GM13977 (cell line): ENCODE data around the gene CLIC1.

Source experiments
- DNase-seq: peaks from one replicate; pipeline ENCODE4 v3.0.0; 2012; ENCODE audit warnings: low spot score
- CTCF ChIP-seq: IDR thresholded peaks from 2 replicates; pipeline ENCODE4 v1.5.1; 2012; ENCODE audit warnings: mild to moderate bottlenecking, control low read depth; ENCODE audit not compliant: insufficient read depth; ENCODE audit errors: extremely low read depth, missing control alignments
- in situ Hi-C: fragments of 300-500 bp; cut with MboI; formaldehyde crosslinking; loops from one replicate; pipeline ENCODE4 v1.12.0; 2022; ENCODE audit warnings: low sequenced_read_pairs, low pct_unique_long_range_greater_than_20kb, mixed read lengths, inconsistent platforms; ENCODE audit not compliant: unreplicated experiment

Gene CLIC1

GRCh38 chr6:31717499-31718222 is 18.7 kb downstream of the CLIC1 start:
- no peak for TF ChIP-seq CTCF
- in situ Hi-C loops, result no loop called here
- DNase-seq, result no peak

- TF ChIP-seq CTCF, result no peak
- no peak for DNase-seq
- in situ Hi-C loops, result no loop called here
These were observed 21.0 kb downstream of the CLIC1 start, which contains the start of gene LY6G6D for GRCh38 chr6:31715022-31715958. Gene LY6G6D, plus strand, starts transcription at chr6:31715348. Its CDS starts 8 bp downstream, at chr6:31715356.

DNA sequence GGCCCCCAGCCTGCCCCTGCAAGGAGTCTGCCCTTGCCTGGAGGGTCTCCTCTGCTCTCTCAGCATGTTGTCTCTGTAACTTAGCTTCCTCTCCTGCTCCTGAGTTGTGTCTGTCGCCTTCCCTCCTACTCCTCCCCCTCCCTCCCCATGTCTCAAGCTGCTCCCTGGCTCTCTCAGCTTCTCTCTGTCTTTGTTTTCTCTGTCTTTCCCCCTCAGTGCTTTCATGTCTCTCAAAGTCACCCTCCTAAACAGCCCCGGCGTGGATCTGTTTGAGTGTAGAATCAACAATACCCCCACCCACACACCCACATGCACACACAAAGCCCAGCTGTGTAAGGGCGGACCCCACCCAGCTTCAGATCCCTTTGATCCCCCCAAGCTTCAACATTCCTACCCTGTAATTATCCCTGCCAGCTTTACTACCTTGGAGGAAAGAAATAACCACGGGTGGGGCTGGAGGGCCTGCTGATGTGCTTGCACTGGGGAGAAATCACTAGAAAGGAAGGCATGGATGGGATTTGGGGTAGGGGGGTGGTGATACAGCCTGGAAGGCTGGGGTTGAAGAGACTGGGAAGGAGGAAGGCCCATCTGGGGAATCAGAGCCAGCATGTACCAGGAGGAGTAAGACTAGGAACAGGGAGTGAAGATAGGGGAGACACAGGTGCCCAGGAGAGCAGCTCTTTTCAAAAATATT is 22.2 kb downstream of the CLIC1 start:
- TF ChIP-seq CTCF, result no peak
- in situ Hi-C loops, result no loop called here
- no peak for DNase-seq

- in situ Hi-C loops, result no loop called here
- no peak for DNase-seq
- TF ChIP-seq CTCF, result no peak
These were observed 22.9 kb downstream of the CLIC1 start for GRCh38 chr6:31713465-31713864.

DNA sequence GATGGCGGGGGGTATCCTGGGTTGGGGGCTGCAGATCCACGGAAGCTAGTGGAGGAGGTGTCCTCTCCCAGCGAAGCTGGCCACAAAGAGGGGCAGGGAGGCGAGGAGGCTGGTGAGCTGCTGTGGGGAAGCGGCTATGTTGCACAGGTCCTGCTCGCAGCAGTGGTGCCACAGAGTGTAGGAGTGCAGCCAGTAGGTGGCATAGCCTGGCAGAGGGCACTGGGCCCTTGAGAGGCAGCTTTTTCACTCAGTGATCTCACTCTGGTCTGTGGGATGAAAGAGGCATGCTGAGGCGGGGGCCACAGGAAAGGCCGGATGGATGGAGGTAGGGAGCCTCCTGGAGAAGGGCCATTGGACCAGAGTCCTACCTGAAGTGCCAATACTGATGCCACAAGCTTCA is 24.0 kb downstream of the CLIC1 start:
- DNase-seq, result no peak
- in situ Hi-C loops, result no loop called here
- TF ChIP-seq CTCF, result no peak

- in situ Hi-C loops, result no loop called here
- no peak for TF ChIP-seq CTCF
- no peak for DNase-seq
These were observed 25.1 kb downstream of the CLIC1 start for GRCh38 chr6:31711233-31711632.
